HUES48 (cell line): Measurements from ENCODE around the gene ACSL4.

Experiments used
- H3K27ac ChIP-seq: one replicate; pipeline ENCODE4 v1.7.0; 2013; ENCODE audit warnings: low read depth, low read length, inconsistent platforms
- H3K27me3 ChIP-seq: 2 replicates; pipeline ENCODE4 v1.6.1; 2013; ENCODE audit warnings: mild to moderate bottlenecking, low read length; ENCODE audit not compliant: control insufficient read depth, insufficient read depth
- H3K36me3 ChIP-seq: 2 replicates; pipeline ENCODE4 v1.6.1; 2013; ENCODE audit warnings: low read length; ENCODE audit not compliant: control insufficient read depth, insufficient read depth
- H3K4me1 ChIP-seq: 2 replicates; pipeline ENCODE4 v1.6.1; 2013; ENCODE audit warnings: mild to moderate bottlenecking, low read length; ENCODE audit not compliant: control insufficient read depth, insufficient read depth
- H3K4me3 ChIP-seq: 2 replicates; pipeline ENCODE4 v1.5.1; 2013; ENCODE audit warnings: mild to moderate bottlenecking, low read depth, low read length
- H3K9ac ChIP-seq: 2 replicates; pipeline ENCODE4 v1.6.1; 2013; ENCODE audit warnings: mild to moderate bottlenecking, low read depth, low read length, moderate library complexity
- H3K9me3 ChIP-seq: 2 replicates; pipeline ENCODE4 v1.6.1; 2013; ENCODE audit warnings: low read length; ENCODE audit not compliant: control insufficient read depth, insufficient read depth

ACSL4 gene

GRCh38 chrX:109697855-109698254 is 35.2 kb downstream of the ACSL4 start:
- Histone ChIP-seq H3K9me3 (no peaks in the 10 kb centered on the region), H3K27ac (no peak overlapping the region), H3K27me3 (no peaks in the 10 kb centered on the region), H3K9ac (no peak overlapping the region), H3K4me3 (no peak overlapping the region), H3K4me1 (no peaks in the 10 kb centered on the region), H3K36me3 (no peaks in the 10 kb centered on the region)

- H3K4me1 ChIP-seq: no peaks in the 10 kb centered on the region
- H3K36me3 ChIP-seq: no peaks in the 10 kb centered on the region
- no peak overlapping the region for H3K9ac ChIP-seq
- H3K4me3 ChIP-seq: no peak overlapping the region
- H3K27me3 ChIP-seq: no peaks in the 10 kb centered on the region
- H3K9me3 ChIP-seq: no peaks in the 10 kb centered on the region
- no peak overlapping the region for H3K27ac ChIP-seq
Observed at GRCh38 chrX:109696146-109696740, 36.8 kb downstream of the ACSL4 start.

GRCh38 chrX:109695637-109696036 is 37.4 kb downstream of the ACSL4 start:
- Histone ChIP-seq H3K27ac (no peak overlapping the region), H3K4me1 (no peaks in the 10 kb centered on the region), H3K9me3 (no peaks in the 10 kb centered on the region), H3K9ac (no peak overlapping the region), H3K36me3 (no peaks in the 10 kb centered on the region), H3K4me3 (no peak overlapping the region), H3K27me3 (no peaks in the 10 kb centered on the region; the same call in 1 of the 2 replicates)

- Histone ChIP-seq H3K9ac (no peak overlapping the region), H3K4me1 (no peaks in the 10 kb centered on the region), H3K9me3 (no peaks in the 10 kb centered on the region), H3K4me3 (no peak overlapping the region), H3K27ac (no peak overlapping the region), H3K36me3 (no peaks in the 10 kb centered on the region), H3K27me3 (no peaks in the 10 kb centered on the region; the same call in 1 of the 2 replicates)
Observed at GRCh38 chrX:109691752-109692151, 41.3 kb downstream of the ACSL4 start.

- no peaks in the 10 kb centered on the region for H3K4me1 ChIP-seq
- H3K9ac ChIP-seq: no peak overlapping the region
- H3K27ac ChIP-seq: no peak overlapping the region
- H3K36me3 ChIP-seq: no peaks in the 10 kb centered on the region
- H3K4me3 ChIP-seq: no peak overlapping the region
- H3K27me3 ChIP-seq: no peaks in the 10 kb centered on the region; the same call in 1 of the 2 replicates
- no peaks in the 10 kb centered on the region for H3K9me3 ChIP-seq
Observed at GRCh38 chrX:109691277-109691676, 41.8 kb downstream of the ACSL4 start.

- Histone ChIP-seq H3K4me1 (no peaks in the 10 kb centered on the region), H3K9me3 (no peaks in the 10 kb centered on the region), H3K9ac (no peak overlapping the region), H3K27ac (no peak overlapping the region), H3K4me3 (no peak overlapping the region), H3K27me3 (no peaks in the 10 kb centered on the region; the same call in 1 of the 2 replicates), H3K36me3 (0 out of 2 replicates have a peak, but pooled peaks cover 4% of the 10 kb centered on the region)
Observed at GRCh38 chrX:109687903-109688302, 45.2 kb downstream of the ACSL4 start.

- H3K27ac ChIP-seq: no peak overlapping the region
- H3K27me3 ChIP-seq: no peaks in the 10 kb centered on the region
- H3K36me3 ChIP-seq: peaks cover 12% of the 10 kb centered on the region
- no peaks in the 10 kb centered on the region for H3K4me1 ChIP-seq
- H3K4me3 ChIP-seq: no peak overlapping the region
- no peaks in the 10 kb centered on the region for H3K9me3 ChIP-seq
- H3K9ac ChIP-seq: no peak overlapping the region
Observed at GRCh38 chrX:109685656-109686078, 47.4 kb downstream of the ACSL4 start.

GRCh38 chrX:109684136-109684535 is 48.9 kb downstream of the ACSL4 start:
- no peak overlapping the region for H3K27ac ChIP-seq
- no peak overlapping the region for H3K4me3 ChIP-seq
- peaks cover 26% of the 10 kb centered on the region for H3K36me3 ChIP-seq
- H3K4me1 ChIP-seq: no peaks in the 10 kb centered on the region
- H3K9me3 ChIP-seq: no peaks in the 10 kb centered on the region
- no peaks in the 10 kb centered on the region for H3K27me3 ChIP-seq
- H3K9ac ChIP-seq: no peak overlapping the region

GRCh38 chrX:109681475-109682081 is 51.5 kb downstream of the ACSL4 start:
- Histone ChIP-seq H3K27me3 (no peaks in the 10 kb centered on the region), H3K4me3 (no peak overlapping the region), H3K9ac (no peak overlapping the region), H3K36me3 (peaks cover 45% of the 10 kb centered on the region), H3K27ac (no peak overlapping the region), H3K9me3 (no peaks in the 10 kb centered on the region), H3K4me1 (no peaks in the 10 kb centered on the region)

- Histone ChIP-seq H3K36me3 (peaks cover 61% of the 10 kb centered on the region), H3K27me3 (no peaks in the 10 kb centered on the region), H3K9me3 (no peaks in the 10 kb centered on the region), H3K27ac (no peak overlapping the region), H3K4me3 (no peak overlapping the region), H3K9ac (no peak overlapping the region), H3K4me1 (no peaks in the 10 kb centered on the region)
Observed at GRCh38 chrX:109679820-109680219, 53.2 kb downstream of the ACSL4 start.

- Histone ChIP-seq H3K9ac (no peak overlapping the region), H3K27ac (no peak overlapping the region)
Observed at GRCh38 chrX:109672239-109672638, 60.8 kb downstream of the ACSL4 start.

More at GRCh38 chrX:109672239-109672638, 60.8 kb downstream of the ACSL4 start:
- peaks cover 49% of the 10 kb centered on the region for H3K36me3 ChIP-seq
- H3K4me3 ChIP-seq: no peak overlapping the region
- H3K4me1 ChIP-seq: no peaks in the 10 kb centered on the region
- no peaks in the 10 kb centered on the region for H3K27me3 ChIP-seq
- no peaks in the 10 kb centered on the region for H3K9me3 ChIP-seq
